GM19324 (cell line): ENCODE measurements around the gene DNAJC17.

ENCODE experiments used
- ATAC-seq: cut with Tn5 transposase; IDR thresholded peaks from one replicate; pipeline ENCODE4 v1.9.1; 2021; ENCODE audit warnings: mild to moderate bottlenecking, moderate library complexity; ENCODE audit not compliant: unreplicated experiment, low FRiP score

The DNAJC17 gene

DNA sequence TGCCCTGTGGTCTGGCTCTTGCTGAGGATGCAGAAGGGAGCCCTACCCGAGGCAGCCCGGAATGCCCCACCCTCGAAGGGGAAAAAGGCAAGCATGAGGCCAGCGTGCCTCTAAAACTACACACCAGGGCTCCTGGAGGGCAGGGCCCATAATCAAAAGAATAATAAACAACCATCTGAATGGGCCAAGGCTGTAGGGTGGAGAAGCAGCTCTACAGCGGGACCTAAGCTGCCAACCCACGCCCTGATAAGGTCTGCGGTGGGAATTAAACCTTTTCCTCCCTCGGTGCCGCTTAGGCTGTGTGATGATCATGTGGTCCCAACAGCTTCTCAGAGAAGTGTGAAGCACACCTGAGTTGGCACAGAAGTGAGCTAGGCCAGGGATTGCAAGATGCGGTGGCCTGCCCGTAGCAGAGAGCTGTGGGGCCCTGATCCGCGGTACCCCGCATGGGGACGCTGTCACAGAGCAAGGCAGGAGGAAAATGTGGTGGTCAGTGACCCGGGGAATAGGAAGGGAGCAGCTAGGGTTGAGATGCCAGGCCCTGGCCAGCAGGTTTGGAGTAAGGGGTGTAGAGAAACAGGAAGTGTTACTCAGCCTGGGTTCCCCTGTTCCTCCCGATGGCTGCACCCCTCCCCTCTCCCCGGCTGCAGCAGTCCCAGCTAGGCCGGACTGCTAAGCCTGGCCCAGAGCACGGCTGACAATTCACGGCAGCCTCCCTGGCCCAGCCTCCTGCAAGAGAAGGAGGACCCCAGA, 38.6 kb downstream of the DNAJC17 start:
- no peak for ATAC-seq

DNA sequence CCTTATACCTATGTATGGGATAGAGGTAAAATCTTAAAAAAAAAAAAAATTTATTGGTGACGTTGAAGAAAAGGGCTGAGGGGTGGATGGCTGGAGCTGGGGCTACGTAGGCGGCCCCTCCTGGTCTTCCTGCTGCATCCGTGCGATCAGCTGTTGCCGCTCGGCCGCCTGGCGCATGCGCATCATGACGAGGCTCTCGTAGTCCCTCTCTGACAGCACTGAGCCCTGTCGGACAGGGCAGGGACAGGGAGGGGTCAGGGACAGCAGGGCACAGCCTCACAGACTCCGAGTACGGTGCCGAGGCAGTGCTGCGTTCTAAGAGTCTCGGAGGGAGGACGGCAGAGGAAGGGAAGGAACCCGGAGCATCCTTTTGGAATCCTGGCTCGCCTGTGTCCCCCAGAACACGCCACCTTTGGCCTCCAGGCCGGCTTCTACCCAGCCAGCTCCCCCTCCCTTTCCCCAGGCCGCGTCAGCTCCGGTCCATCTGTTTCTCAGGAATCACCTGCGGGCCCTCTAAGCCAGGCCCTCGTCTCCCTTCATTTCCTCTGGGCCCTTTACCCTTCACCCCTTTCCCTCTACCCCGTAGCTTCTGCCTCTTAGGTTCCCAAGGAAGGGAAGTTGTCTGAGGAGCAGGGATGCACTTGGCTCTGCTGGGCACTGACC, 39.3 kb downstream of the DNAJC17 start:
- no peak for ATAC-seq

DNA sequence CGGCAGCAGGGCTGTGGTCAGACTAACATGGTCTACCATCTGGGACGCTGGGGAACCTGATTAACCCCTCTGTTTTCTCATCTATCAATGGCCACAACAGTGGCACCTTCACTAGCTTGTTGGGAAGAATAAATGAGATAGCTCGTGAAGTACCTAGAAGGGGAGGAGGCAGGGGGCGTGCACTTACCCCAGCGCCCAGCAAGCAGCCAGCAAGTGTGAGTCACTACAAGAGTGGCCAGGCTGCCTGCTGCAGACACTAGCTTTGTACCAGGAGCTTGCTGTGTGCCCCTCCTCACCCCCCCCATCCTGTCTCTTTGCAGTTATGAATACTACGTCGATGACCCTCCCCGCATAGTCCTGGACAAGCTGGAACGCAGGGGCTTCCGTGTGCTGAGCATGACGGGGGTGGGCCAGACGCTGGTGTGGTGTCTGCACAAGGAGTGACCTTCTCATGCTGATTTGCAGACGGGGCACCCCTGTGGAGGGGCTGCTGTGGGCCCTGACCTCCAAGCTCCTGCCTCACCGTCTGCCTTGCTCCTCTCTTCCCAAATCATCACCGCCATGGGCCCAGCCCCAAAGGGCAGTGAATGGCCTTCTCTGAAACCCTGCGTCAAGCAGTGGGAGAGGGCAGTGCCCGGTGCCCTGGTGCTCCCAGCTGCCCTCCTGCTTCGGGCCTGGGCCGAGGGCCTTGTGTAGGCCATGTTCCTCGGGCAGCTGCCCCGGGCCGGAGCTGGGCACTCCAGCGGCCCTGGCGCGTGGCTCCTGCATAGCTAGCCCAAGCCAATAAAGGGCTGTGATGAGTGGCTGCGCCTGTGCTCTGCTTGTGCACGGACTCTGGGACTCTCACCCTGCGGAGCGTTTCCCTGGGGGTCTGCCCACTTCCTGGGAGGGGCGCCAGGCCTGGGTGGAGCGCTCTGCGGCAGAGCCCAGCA, 40.1 kb downstream of the DNAJC17 start:
- no peak for ATAC-seq

DNA sequence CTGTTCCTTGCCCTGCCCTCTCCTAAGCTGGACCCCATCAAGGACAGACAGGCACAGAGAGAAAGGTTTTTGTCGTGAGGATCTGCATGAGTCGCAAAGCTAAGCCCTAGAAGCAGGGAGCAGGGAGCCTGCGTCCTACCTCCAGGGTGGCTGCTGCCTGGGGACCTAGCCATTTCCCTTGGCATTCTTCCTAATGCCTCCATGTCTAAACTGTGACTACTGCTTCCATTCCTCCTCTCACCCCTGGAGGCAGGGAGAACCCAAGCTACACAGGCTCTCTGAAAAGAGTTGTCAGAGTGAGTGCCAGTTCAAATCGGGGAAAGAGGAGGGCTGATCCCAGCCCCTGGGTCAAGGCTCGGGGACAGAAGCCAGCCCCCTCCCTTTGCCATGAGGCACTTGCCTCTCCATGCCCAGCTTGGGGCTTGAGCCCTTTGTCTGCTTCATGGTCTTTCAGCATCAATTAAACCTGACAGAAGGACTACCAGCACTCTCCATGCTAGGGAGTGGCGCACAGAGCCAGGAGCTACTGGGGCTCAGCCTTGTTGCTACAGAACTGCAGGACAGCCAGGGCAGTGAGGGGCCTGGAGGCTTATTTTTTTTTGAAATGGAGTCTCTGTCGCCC, 41.0 kb downstream of the DNAJC17 start:
- ATAC-seq = no peak

DNA sequence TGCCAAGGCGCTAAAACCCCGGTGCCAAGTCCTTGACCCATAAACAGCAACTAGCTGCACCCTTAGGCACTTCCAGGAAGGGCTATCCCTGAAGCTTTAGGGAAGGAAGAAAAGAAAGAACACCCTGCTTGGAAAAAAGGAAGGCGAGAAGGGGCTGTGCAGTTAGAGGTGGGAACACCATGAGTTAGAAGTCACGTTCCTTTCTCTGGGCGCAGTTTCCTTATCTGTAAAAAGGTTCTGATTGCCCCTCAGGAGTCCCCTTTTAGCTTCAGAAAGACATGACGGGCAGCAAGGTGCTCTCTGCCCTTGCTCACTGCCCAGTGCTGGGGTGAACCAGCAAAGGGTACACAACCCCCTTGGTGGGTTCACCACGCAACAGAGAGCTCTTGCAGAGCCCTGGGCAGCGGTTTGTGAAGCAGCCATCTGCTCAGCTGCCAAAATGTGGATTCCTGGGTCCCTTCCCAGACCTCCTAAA, 42.6 kb downstream of the DNAJC17 start:
- ATAC-seq = no peak

DNA sequence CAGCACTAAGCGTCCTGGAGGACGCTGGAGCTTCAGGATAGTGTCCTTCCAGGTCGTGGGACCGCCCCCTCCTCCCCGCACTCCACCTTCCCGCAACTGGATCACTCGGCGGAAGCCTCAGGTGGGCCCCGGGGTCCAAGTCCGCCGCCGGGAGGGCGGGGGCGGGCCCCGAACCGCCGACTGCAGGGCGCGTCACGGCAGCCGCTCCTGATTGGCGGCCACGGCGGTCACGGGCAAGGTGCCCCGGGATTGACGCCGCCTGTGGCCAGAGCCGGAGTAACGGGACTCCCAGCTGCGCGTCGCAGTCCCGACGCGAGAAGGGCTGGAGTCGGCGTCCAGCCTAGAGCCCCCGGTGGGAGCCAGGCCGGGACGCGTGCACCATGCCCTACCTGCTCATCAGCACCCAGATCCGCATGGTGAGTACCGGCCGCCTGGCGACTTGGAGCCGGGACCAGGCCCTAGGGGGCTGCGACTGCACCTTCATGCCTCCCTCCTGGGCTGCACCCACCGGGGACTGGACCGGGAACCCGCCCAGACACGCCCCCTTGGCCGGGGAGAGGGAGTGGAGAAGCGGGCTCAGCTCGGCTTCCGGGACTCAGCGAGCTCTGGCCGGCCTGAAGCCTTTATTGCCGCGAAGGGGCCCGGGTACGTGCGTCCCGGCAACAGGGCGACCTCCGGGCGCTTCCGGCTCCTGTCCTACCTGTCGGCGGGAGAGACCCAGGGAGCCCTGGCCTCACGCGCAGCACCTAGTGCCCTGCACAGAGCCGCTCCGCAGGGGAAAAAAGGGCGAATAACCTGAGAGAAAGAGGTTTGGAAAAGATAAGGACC, 43.3 kb downstream of the DNAJC17 start, which contains the start of gene GCHFR:
TSS of gene GCHFR (plus strand) at position 268 of the 828 bp plus-strand sequence. CDS start at position 381, 113 bp downstream.
- peak; percentile 59 for ATAC-seq

DNA sequence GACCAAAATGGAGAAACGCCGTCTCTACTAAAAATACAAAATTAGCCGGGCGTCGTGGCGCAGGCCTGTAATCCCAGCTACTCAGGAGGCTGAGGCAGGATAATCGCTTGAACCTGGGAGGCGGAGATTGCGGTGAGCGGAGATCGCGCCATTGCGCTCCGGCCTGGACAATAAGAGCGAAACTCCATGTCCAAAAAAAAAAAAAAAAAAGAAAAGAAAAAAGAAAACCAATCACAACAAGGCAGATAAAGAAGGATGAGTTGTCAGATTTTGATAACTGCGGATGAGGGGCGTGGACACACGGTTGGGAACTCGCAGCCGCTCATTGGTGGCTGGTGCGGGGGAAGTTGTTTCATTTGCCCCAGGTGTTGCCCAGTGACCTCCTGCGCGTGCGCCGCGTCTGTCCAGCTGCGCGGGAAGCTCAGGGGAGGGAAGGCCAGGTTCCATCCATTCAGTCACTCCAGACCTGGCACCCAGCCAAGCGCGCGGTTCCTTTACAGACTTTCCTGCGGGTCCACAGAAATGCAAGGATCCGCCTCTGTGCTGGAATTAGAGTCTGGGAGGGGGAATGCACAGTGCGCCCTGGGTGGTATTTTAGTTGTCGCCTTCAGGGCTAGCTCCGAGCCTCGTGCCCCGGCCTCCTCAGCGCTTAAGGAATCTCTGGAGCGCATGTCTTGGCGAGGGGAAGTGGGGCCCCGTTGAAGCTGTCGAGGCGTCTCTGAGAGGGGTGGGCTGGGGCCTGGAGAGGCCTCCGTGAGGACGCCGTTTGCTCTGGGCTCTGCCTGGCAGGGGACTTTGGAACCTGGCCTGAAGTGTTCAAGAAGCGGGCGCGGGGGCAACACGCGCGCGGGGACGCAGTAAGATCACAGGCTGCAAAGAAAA, 44.1 kb downstream of the DNAJC17 start:
- ATAC-seq = peak; percentile 4

DNA sequence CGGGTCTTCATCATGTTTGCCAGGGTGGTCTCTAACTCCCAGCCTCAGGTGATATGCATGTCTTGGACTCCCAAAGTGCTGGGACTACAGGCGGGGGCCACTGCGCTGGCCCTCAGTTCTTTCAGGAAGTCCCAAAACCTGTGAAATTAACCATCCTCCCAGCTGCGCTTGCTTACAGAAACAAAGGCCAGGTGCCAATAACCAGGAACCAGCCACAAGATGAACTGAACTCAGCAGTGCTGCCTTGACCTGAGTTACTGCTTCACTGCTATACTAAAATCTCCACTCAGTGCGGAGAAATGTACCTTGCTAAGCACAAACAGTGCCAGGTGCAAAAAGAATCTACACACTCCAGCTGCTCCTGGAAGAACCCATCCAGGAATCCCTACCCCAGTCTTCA, 47.3 kb downstream of the DNAJC17 start:
- no peak for ATAC-seq

DNA sequence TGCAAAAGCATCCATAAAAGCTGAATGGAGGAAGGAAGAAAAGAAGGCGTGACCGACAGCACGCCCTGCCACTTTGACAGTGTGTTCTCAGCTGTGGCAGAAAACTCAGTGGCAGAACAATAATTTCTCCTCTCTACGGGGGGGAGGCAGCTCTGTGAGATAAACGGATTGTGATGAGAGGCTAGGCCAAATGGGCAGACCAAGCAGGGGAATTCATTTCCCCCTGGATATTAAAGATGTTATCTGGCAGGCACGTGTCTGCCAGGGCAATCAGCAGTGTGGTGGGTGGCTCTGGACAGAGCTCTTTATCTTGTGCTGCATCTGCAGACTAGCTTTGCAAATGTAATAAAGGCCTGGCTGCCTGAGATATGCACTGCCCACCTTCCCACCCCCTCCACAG, 50.3 kb downstream of the DNAJC17 start:
- no peak for ATAC-seq

DNA sequence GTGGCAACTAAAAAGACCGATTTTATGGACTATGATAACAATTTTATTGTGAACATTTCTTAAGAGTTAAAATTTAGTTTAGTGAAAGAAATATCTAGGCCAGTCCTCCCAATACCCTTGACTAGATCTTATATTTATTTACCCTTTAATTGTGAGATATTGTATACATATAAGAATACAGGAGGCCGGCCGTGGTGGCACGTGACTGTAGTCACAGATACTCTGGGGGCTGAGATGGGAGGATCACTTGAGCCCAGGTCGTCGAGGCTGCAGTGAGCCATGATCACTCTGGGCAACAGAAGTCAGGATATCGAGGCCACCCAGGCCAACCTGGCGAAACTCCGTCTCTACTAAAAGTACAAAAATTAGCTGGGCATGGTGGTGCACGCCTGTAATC, 51.5 kb downstream of the DNAJC17 start:
- ATAC-seq = no peak

DNA sequence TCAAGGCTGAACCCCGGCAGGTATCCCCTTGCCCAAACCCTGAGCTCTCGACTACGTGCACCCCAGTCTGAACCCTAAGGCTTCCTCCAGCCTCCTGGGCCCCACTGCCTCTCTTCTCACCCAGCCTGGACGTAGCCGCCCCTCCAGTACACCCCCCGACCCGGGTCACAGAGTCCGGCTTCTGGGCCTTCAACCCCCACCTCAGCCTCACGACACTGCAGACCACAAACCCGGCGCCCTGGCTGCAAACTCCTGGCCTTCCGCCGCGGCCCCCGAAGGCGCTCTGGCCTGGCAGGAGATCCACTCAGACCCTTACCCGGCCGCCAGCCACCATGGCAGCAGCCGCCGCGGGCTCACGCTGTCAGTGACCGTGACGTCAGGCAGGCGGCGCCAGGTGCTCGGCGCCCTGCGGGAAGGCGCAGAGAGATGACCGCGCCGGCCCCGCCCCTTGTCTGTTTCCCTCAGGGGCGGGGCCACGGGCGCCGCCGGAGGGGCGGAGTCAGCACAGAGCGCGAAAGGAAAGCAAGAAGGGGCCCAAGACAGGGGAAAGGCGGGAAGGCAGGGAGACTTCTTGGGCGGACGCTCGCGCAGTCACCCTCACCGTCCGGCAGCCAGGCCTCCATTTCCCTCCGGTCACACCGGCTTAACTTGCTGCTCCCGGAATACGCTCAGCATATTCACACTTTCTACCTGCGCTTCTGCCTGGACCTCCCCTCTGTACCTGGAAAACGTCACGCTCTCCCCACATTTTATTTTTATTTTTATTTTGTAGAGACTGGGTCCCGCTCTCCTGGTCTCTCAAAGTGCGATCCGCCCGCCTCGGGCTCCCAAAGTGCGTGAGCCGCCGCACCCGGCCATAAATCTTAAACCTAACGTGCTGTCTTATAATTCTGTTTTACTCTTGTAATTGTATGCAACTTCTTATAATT, 52.1 kb downstream of the DNAJC17 start, which contains the start of gene RMDN3:
TSS of gene RMDN3 (minus strand) at position 372 of the 929 bp plus-strand sequence. CDS start 471 bp downstream, outside the sequence.
- ATAC-seq = peak; percentile 89

DNA sequence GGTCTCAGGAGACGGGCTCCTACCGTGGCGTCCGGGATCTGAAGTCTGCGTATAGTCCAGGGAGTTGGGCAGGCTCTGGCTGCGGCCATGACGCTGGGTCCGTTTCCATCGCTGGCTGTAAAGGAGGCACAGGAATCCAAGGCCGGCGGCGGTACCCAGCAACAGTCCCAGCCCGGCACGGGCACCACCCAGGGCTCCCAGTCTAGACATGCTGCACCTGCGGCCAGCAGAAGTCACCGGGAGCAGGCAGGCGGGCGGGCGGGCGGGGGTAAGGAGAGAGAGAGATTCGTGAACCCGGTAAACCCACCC, 52.7 kb downstream of the DNAJC17 start:
- ATAC-seq = peak; percentile 7

DNA sequence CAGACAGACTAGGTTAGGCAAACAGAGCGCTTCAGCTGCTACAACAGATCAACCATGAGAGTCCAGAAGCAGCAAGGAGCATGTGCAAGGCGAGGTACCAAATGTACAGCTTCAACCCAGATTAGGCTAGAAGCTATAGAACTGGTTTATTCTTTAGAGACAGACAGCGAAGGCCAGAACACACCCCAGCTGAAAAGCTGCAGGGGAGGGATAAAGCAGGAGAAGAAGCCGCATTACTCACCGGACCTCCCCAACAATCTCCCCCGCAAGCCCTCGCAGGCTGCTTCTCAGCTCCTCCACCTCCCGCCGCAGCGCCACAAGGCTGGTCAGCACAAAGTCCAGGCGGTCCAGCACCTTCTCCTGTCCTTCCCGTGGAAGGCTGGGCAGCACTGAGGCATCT, 55.5 kb downstream of the DNAJC17 start:
- ATAC-seq = no peak

DNA sequence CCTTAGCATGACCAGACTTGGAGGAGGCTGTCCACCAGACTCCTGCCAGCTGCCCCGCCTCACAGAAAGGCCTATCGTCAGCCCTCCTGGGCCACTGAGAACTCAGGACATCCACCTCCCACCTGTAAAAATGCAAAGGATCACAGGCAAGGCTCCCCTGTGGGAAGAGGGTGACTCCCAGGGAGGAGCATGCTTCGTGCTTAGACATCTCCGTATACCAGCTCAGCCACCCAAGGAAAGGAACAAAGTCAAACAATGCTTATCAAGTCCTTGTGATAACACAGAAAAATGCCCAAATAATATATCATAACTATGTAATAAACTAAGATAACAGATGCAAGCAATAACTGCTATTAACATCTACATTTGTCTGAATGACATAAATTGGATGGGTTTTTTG, 56.4 kb downstream of the DNAJC17 start:
- ATAC-seq = no peak

DNA sequence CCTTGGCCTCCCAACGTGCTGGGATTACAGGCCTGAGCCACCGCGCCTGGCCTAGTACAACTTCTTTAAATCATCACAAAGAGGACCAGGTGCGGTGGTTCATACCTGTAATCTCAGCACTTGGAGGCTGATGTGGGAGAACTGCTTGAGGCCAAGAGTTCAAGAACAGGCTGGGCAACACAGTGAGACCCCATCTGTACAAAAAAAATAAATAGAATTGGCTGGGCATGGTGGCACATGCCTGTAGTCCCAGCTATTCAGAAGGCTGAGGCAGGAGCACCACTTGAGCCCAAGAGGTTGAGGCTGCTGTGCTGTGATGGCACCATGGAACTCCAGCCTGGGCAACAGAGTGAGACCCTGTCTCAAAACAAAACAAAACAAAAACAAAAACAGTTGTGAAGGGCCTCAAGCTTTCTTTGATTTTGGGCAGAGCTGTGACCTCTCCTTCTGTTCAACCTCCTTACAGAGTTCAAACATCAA, 58.1 kb downstream of the DNAJC17 start:
- no peak for ATAC-seq

DNA sequence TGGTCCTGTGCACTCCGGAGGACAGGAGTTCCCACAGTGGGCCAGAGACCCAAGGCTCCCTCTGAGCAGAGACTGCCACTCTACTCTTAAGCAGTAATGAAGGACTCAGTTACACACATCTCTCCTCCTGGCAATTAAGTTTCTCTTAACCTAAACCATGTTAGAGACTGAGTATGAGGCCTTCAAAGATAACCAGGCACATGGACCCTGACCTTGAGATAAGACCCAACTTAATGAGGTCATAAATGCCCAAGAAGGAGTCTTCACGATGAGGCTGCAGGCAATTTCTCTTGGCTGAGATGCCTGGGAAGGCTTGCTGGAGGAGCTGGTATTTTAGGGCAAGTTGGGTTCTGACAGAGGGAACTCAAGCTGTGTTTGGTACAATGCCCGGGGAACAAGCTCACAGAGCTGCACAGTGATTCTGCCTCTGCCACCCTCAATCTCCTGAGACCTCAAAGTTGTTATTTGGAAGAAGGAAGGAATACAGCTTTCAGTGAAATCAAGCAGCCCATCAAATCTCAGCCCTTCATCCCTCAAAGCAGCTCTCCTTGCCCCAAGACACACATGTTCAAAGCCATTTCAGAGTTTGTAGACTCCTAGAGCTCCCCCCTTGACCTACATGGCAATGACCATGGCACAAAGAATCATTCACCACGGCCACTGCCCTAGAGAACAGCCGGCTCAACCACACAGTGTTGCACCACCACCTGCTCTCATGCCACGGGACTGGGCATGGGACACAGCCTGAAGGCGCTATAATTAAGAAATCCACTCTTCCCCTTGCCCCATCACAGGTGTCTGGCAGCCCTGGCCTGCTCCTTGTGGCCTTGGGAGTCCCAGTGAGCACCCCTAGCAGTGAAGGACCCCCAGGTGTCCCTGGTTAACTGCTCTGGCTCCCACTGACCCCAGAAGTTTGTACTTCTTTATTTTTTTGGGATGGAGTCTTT, 59.3 kb downstream of the DNAJC17 start:
- no peak for ATAC-seq
